Measurements from ENCODE around the gene TENM3.

TENM3 gene

GRCh38 chr4:182288534-182288933, 45.3 kb downstream of the TENM3 start:
- DNase-seq (ENCODE audit: low read depth): no peak

GRCh38 chr4:182289809-182290208, 46.6 kb downstream of the TENM3 start:
- DNase-seq (ENCODE audit: low read depth): no peak

- no peak for DNase-seq (ENCODE audit: low read depth)
These were observed 48.0 kb downstream of the TENM3 start for GRCh38 chr4:182291175-182291574.

- no peak for DNase-seq (ENCODE audit: low read depth)
These were observed 48.5 kb downstream of the TENM3 start for GRCh38 chr4:182291597-182292270.

- no peak for DNase-seq (ENCODE audit: low read depth)
These were observed 49.4 kb downstream of the TENM3 start for GRCh38 chr4:182292612-182293011.

- DNase-seq (ENCODE audit: low read depth): no peak
These were observed 50.6 kb downstream of the TENM3 start for GRCh38 chr4:182293691-182294255.

- peak; percentile 53 for DNase-seq (ENCODE audit: low read depth)
These were observed 51.2 kb downstream of the TENM3 start for GRCh38 chr4:182294451-182294850.

GRCh38 chr4:182297659-182298058, 54.5 kb downstream of the TENM3 start:
- DNase-seq (ENCODE audit: low read depth): peak; percentile 71

- no peak for DNase-seq (ENCODE audit: low read depth)
These were observed 58.5 kb downstream of the TENM3 start for GRCh38 chr4:182301736-182302135.

GRCh38 chr4:182303847-182304246, 60.6 kb downstream of the TENM3 start:
- no peak for DNase-seq (ENCODE audit: low read depth)

GRCh38 chr4:182306792-182307507, 63.7 kb downstream of the TENM3 start:
- no peak for DNase-seq (ENCODE audit: low read depth)

GRCh38 chr4:182307746-182308145, 64.5 kb downstream of the TENM3 start:
- DNase-seq (ENCODE audit: low read depth): peak; percentile 99

- DNase-seq (ENCODE audit: low read depth): no peak
These were observed 66.7 kb downstream of the TENM3 start for GRCh38 chr4:182309877-182310276.

- DNase-seq (ENCODE audit: low read depth): peak; percentile 45
These were observed 67.1 kb downstream of the TENM3 start for GRCh38 chr4:182310316-182310715.

- no peak for DNase-seq (ENCODE audit: low read depth)
These were observed 67.8 kb downstream of the TENM3 start for GRCh38 chr4:182310962-182311361.

GRCh38 chr4:182314537-182314936, 71.3 kb downstream of the TENM3 start:
- no peak for DNase-seq (ENCODE audit: low read depth)

GRCh38 chr4:182318256-182318655, 75.1 kb downstream of the TENM3 start:
- DNase-seq (ENCODE audit: low read depth): peak; percentile 59

GRCh38 chr4:182320092-182320491, 76.9 kb downstream of the TENM3 start:
- DNase-seq (ENCODE audit: low read depth): no peak

- no peak for DNase-seq (ENCODE audit: low read depth)
These were observed 77.4 kb downstream of the TENM3 start for GRCh38 chr4:182320580-182320979.

- no peak for DNase-seq (ENCODE audit: low read depth)
These were observed 81.1 kb downstream of the TENM3 start for GRCh38 chr4:182324282-182324681.

GRCh38 chr4:182325397-182325796, 82.2 kb downstream of the TENM3 start:
- DNase-seq (ENCODE audit: low read depth): no peak

GRCh38 chr4:182325848-182326255, 82.7 kb downstream of the TENM3 start:
- no peak for DNase-seq (ENCODE audit: low read depth)

GRCh38 chr4:182328505-182328904, 85.3 kb downstream of the TENM3 start:
- DNase-seq (ENCODE audit: low read depth): no peak

Data from amniotic epithelial cell (primary cell).